HL-60 (cell line): ENCODE measurements around the gene AWAT2.

ENCODE experiments used
- DNase-seq, 2 experiments: peaks; one replicate each; pipeline ENCODE4 v3.0.0-alpha.2; 2010 to 2020; ENCODE audit warnings: low read depth in 1 of 2, low spot score in 1 of 2
- H3K27ac ChIP-seq: fragments of 250-450 bp; sonication (Bioruptor Pico); replicated peaks from 2 replicates; pipeline ENCODE4 v1.5.1; 2020; ENCODE audit warnings: mild to moderate bottlenecking, moderate library complexity
- H3K27me3 ChIP-seq: fragments of 250-450 bp; sonication (Bioruptor Pico); 2 replicates; pipeline ENCODE4 v1.5.1; 2021; ENCODE audit warnings: mild to moderate bottlenecking, moderate library complexity; ENCODE audit not compliant: insufficient read depth, poor library complexity, severe bottlenecking
- H3K4me3 ChIP-seq: replicated peaks from 2 replicates; pipeline ENCODE4 v1.5.1; 2011; ENCODE audit warnings: mild to moderate bottlenecking, control low read depth, low read length; ENCODE audit not compliant: insufficient read depth
- CTCF ChIP-seq: IDR thresholded peaks from one replicate; pipeline ENCODE4 v1.5.1; 2011; ENCODE audit warnings: low read length, control low read depth, inconsistent platforms; ENCODE audit not compliant: insufficient read depth
- GABPA ChIP-seq: IDR thresholded peaks from 2 replicates; pipeline ENCODE4 v1.6.1; 2012; ENCODE audit warnings: low read depth
- POLR2AphosphoS5 ChIP-seq: IDR thresholded peaks from 2 replicates; pipeline ENCODE4 v1.6.1; 2012; ENCODE audit warnings: low read depth
- SPI1 ChIP-seq: IDR thresholded peaks from 2 replicates; pipeline ENCODE4 v1.6.1; 2012; ENCODE audit warnings: low read depth, mild to moderate bottlenecking, borderline replicate concordance
- TF ChIP-seq, protein P1 (sequence below): IDR thresholded peaks from 2 replicates; pipeline ENCODE4 v1.6.1; 2012; ENCODE audit warnings: low read depth; ENCODE audit not compliant: insufficient replicate concordance

Gene AWAT2

DNA sequence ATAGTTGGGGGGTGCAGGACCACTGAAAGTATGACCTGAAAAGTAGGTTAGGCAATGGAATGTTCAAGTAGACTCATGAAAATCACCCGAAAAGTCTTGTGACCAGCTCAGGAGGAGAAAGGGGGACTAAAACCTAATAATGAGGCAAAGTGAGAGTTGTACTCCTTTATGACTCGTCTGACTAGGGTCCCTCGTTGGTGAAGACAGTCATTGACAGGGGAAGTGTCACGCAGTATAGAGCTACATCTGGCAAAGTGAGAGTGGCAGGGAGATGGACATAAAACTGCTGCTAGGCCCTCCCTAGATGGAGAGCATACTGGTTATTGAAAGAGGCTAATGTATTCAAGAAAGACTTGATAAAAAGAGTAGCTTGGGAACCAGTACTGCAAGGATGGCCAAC is 33.0 kb upstream of the AWAT2 start:
- DNase-seq, result no peak

GRCh38 chrX:70079870-70080269 is 30.1 kb upstream of the AWAT2 start:
- DNase-seq, result no peak
- no peaks in the 10 kb centered on the region for H3K27me3 ChIP-seq
- no peak overlapping the region for H3K27ac ChIP-seq
- H3K4me3 ChIP-seq, result no peak overlapping the region
- TF ChIP-seq GABPA (no peak), POLR2AphosphoS5 (no peak), CTCF (no peak), SPI1 (no peak)
- TF ChIP-seq, protein P1, sequence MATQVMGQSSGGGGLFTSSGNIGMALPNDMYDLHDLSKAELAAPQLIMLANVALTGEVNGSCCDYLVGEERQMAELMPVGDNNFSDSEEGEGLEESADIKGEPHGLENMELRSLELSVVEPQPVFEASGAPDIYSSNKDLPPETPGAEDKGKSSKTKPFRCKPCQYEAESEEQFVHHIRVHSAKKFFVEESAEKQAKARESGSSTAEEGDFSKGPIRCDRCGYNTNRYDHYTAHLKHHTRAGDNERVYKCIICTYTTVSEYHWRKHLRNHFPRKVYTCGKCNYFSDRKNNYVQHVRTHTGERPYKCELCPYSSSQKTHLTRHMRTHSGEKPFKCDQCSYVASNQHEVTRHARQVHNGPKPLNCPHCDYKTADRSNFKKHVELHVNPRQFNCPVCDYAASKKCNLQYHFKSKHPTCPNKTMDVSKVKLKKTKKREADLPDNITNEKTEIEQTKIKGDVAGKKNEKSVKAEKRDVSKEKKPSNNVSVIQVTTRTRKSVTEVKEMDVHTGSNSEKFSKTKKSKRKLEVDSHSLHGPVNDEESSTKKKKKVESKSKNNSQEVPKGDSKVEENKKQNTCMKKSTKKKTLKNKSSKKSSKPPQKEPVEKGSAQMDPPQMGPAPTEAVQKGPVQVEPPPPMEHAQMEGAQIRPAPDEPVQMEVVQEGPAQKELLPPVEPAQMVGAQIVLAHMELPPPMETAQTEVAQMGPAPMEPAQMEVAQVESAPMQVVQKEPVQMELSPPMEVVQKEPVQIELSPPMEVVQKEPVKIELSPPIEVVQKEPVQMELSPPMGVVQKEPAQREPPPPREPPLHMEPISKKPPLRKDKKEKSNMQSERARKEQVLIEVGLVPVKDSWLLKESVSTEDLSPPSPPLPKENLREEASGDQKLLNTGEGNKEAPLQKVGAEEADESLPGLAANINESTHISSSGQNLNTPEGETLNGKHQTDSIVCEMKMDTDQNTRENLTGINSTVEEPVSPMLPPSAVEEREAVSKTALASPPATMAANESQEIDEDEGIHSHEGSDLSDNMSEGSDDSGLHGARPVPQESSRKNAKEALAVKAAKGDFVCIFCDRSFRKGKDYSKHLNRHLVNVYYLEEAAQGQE, result no peak

More for the DNA sequence above, 33.0 kb upstream of the AWAT2 start:
- TF ChIP-seq, protein P1, result no peak
- TF ChIP-seq POLR2AphosphoS5 (no peak), CTCF (no peak), SPI1 (no peak), GABPA (no peak)
- no peaks in the 10 kb centered on the region for H3K27me3 ChIP-seq
- H3K27ac ChIP-seq, result no peak overlapping the region
- H3K4me3 ChIP-seq, result no peak overlapping the region

DNA sequence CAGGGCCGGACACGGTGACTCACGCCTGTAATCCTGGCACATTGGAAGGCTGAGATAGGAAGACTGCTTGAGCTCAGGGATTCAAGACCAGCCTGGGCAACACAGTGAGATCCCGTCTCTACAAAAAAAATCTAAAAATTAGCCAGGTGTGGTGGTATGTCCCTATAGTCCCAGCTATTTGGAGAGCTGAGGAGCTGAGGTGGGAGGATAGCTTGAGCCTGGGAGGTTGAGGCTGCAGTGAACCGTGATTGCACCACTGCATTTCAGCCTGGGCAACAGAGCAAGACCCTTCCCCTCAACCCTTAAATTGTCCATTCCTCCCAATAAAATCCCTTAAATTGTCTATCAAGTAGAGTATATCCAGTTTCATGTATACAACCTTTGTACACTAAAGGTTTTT is 29.6 kb upstream of the AWAT2 start:
- no peak for DNase-seq

More for the DNA sequence above, 29.6 kb upstream of the AWAT2 start:
- TF ChIP-seq GABPA (no peak), POLR2AphosphoS5 (no peak), SPI1 (no peak), CTCF (no peak)
- TF ChIP-seq, protein P1, result no peak
- Histone ChIP-seq H3K27ac (no peak overlapping the region), H3K4me3 (no peak overlapping the region), H3K27me3 (no peaks in the 10 kb centered on the region)
